HL-60 (cell line): Measurements from ENCODE around the gene DTNA.

Experiments
- DNase-seq, 2 experiments: peaks; one replicate each; pipeline ENCODE4 v3.0.0-alpha.2; 2010 to 2020; ENCODE audit warnings: low read depth in 1 of 2, low spot score in 1 of 2
- H3K27ac ChIP-seq: fragments of 250-450 bp; sonication (Bioruptor Pico); replicated peaks from 2 replicates; pipeline ENCODE4 v1.5.1; 2020; ENCODE audit warnings: mild to moderate bottlenecking, moderate library complexity
- H3K27me3 ChIP-seq: fragments of 250-450 bp; sonication (Bioruptor Pico); 2 replicates; pipeline ENCODE4 v1.5.1; 2021; ENCODE audit warnings: mild to moderate bottlenecking, moderate library complexity; ENCODE audit not compliant: insufficient read depth, poor library complexity, severe bottlenecking
- H3K4me3 ChIP-seq: replicated peaks from 2 replicates; pipeline ENCODE4 v1.5.1; 2011; ENCODE audit warnings: mild to moderate bottlenecking, control low read depth, low read length; ENCODE audit not compliant: insufficient read depth
- CTCF ChIP-seq: IDR thresholded peaks from one replicate; pipeline ENCODE4 v1.5.1; 2011; ENCODE audit warnings: low read length, control low read depth, inconsistent platforms; ENCODE audit not compliant: insufficient read depth
- GABPA ChIP-seq: IDR thresholded peaks from 2 replicates; pipeline ENCODE4 v1.6.1; 2012; ENCODE audit warnings: low read depth
- POLR2AphosphoS5 ChIP-seq: IDR thresholded peaks from 2 replicates; pipeline ENCODE4 v1.6.1; 2012; ENCODE audit warnings: low read depth
- REST ChIP-seq: IDR thresholded peaks from 2 replicates; pipeline ENCODE4 v1.6.1; 2012; ENCODE audit warnings: low read depth; ENCODE audit not compliant: insufficient replicate concordance
- SPI1 ChIP-seq: IDR thresholded peaks from 2 replicates; pipeline ENCODE4 v1.6.1; 2012; ENCODE audit warnings: low read depth, mild to moderate bottlenecking, borderline replicate concordance

DTNA gene

DNA sequence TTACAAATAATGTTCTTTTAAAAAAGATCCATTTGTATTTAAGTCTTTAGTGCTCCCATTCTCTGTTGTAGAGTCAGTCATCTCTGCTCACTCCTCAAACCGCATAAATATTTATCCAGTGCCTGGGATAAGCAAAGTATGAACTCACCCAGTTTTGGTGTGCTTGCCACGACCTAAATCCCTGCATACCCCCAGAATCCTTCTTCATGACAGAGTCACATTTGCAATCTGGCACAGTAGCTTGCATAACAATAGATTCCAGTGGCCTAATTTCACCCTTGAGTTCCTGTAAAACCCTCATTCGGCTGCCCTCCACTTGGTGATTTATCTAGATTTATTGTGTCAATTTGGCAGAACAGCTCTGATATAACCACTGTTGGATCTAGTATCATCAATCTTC lies 92.9 kb downstream of the DTNA start:
- DNase-seq: no peak
- TF ChIP-seq POLR2AphosphoS5 (no peak), CTCF (no peak), GABPA (no peak), REST (no peak), SPI1 (no peak)
- peaks cover 11% of the 10 kb centered on the region for H3K27me3 ChIP-seq
- no peak overlapping the region for H3K27ac ChIP-seq
- no peak overlapping the region for H3K4me3 ChIP-seq

DNA sequence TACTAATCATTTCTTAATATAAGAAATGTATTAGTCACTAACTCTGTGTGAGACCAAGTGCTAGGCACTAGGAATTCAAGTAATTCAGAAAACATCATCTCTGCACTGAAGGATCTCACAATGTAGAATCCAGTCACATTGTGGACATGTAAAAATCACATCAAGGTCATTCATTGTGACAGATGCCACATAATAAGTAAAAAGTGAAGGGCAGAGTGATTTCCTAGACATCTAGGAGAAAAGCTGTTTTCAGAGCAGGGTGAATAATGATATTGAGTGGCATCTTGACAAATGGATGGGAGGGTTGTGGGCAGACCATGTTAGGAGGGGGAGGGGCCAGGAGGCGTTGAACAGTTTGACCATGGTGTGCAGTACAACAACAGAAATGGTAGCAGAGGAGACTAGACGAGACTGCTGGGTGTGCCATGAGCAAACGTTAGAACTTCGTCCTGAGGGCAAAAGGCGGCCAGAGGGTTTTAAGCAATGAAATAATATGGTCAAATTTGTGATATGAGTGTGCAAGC lies 93.8 kb downstream of the DTNA start:
- TF ChIP-seq CTCF: no peak
- TF ChIP-seq SPI1: no peak
- no peak for TF ChIP-seq POLR2AphosphoS5
- no peak for TF ChIP-seq REST
- TF ChIP-seq GABPA: no peak
- no peak for DNase-seq
- Histone ChIP-seq H3K27me3 (peaks cover 9% of the 10 kb centered on the region), H3K27ac (no peak overlapping the region), H3K4me3 (no peak overlapping the region)

DNA sequence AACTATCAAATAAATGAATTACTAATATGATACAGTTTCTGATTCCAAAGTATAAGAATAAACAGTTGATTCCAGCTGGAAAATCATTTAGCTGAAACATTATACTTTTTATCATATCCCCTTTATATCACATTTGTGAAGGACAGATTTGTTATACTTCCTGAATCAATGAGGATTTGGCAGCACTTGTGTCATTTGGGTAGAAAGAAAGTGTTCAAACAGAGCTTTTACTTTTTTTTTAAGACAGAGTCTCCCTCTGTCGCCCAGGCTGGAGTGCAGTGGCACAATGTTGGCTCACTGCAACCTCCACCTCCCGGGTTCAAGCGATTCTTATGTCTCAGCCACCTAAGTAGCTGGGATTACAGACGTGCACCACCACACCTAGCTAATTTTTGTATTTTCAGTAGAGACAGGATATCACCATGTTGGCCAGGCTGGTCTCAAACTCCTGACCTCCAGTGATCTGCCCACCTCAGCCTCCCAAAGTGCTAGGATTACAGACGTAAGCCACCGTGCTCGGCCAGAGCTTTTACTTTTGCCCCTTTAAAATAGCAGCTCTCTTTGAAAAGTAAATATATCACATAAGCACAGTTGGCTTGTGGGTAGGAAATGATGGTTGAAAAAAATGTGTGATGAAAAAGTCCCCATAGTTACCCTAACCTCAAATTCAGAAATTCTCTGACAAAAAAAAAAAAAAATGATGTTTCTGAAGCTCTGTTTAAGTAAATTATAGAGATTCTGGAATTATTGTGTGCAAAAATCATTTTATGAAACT lies 95.2 kb downstream of the DTNA start:
- no peak for DNase-seq
- H3K27me3 ChIP-seq: peaks cover 6% of the 10 kb centered on the region
- TF ChIP-seq SPI1 (no peak), REST (no peak), POLR2AphosphoS5 (no peak), CTCF (no peak), GABPA (no peak)

More for the DNA sequence above, 95.2 kb downstream of the DTNA start:
- Histone ChIP-seq H3K27ac (no peak overlapping the region), H3K4me3 (no peak overlapping the region)
